IPS-18c (cell line): ENCODE measurements around the gene MERTK.
"Not testable (repeated sequence)": the region's sequence is repeated elsewhere in the genome, so short reads cannot be mapped to it uniquely, and the experiment has no call there.

Experiments used
- H3K4me3 ChIP-seq: 2 replicates; pipeline ENCODE4 v1.7.0; 2013; ENCODE audit warnings: low read depth, mild to moderate bottlenecking, low read length, moderate library complexity; ENCODE audit not compliant: insufficient read depth
- H3K9me3 ChIP-seq: one replicate; pipeline ENCODE4 v1.6.1; 2013; ENCODE audit warnings: mild to moderate bottlenecking, low read length, moderate library complexity; ENCODE audit not compliant: control insufficient read depth, insufficient read depth

MERTK gene

DNA sequence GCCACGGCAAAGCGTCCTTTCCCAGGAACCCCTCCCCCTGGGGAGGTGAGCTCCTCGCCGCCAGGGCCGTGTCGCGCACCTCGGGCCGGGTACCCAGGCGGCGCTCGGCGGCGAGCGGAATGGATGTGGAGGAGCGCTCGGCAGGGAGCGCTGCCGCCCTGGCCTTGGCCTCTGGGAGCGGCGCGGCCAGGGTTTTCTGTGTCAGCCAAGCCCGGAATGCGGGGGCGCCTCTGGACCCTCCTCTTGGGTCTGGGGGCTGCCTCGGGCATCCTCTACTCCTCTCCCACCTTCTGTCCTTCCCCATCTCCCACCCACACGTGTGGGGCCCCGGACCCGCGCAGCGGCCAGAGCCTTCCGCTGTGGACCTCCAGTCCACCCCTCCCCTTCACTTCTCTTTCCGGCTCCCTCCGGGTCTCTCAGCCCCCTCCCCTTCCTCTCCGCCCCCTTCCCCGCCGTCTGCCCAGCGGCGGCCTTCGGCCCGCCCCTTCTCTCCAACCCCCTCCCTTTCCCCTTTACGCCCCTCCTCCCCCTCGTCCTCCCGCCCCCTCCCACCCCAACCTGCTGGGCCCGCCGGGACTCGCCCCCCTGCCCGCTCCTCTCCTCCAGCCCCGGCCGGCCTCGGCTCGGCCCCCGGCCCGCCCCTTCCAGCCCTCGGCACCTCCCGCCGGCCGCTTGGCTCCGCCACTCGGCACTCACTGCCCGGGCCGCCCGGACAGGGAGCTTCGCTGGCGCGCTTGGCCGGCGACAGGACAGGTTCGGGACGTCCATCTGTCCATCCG is at the start of gene MERTK:
Gene MERTK (plus strand): TSS at position 684 of the 779 bp plus-strand sequence. CDS start 129 bp downstream, outside the sequence.
- no peaks in the 10 kb centered on the region for H3K9me3 ChIP-seq
- peak within 1 kb of the TSS; percentile 92 for H3K4me3 ChIP-seq

DNA sequence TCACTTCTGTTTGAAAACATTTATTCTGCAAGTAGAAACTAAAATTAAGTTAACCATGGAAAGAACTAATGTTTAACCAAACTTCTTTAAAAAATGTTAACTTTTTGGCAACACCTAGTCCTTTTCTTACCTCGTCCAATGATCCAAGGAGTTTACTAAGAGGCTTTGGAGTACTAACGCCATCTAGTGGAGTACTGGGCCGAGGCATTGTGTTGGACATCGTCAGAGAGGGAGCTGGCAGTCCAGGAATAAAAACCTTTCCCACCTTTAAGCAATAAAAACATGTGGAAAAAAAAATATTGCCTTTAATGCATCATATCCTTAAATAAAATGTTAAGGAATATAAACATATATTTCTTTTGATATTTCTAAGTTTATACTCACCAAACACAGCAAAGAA is 47.8 kb upstream of the MERTK start:
- not testable (repeated sequence) for H3K4me3 ChIP-seq, H3K9me3 ChIP-seq

DNA sequence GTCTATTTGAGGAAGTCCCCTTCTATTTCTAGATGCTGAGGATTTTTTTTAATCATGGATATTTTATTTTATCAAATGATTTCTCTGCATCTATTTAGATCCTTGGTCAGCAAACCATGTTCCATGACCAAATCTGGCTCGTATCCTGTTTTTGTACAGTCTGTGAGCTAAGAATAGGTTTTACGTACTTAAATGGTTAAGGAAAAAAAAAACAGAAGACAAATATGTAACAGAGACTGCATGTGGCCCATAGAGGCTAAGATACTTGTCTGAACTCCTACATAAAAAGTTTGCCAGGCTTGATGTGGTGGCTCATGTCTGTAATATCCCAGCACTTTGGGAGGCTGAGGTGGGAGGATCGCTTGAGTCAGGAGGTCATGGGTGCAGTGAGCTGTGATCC is 45.9 kb upstream of the MERTK start:
- H3K4me3 ChIP-seq, H3K9me3 ChIP-seq: not testable (repeated sequence)

DNA sequence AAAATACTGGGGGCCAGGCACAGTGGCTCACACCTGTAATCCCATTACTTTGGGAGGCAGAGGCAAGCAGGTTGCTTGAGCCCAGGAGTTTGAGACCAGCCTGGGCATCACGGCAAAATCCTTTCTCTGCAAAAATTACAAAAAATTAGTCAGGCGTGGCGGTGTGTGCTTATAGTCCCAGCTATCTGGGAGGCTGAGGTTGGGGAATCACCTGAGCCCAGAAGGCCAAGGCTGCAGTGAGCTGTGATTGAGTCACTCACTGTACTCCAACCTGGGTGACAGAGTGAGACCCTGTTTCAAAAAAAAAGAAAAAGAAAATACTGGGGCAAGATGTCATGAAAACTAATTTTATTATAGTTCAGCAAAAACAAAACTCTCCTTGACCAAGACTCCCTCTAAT is 38.4 kb upstream of the MERTK start:
- not testable (repeated sequence) for H3K9me3 ChIP-seq, H3K4me3 ChIP-seq

DNA sequence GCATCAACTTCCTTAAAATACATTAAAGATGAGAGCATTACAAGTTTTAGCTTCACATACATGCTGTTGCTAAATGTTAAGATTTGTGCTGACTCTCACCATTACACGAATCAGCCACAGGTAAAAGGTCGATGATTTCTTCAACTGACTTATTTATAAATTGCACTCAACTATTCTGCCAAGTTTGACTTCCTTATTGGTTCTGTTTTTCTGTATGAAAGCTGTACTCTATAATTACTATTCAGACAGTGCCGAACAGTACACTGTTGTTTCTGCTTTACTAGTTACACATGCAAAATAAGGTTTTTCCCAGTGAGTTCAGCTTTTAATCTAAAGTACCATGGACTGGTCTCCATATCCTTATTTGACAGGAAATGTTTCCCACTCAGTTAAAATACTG is 33.3 kb upstream of the MERTK start:
- H3K4me3 ChIP-seq, H3K9me3 ChIP-seq: not testable (repeated sequence)

DNA sequence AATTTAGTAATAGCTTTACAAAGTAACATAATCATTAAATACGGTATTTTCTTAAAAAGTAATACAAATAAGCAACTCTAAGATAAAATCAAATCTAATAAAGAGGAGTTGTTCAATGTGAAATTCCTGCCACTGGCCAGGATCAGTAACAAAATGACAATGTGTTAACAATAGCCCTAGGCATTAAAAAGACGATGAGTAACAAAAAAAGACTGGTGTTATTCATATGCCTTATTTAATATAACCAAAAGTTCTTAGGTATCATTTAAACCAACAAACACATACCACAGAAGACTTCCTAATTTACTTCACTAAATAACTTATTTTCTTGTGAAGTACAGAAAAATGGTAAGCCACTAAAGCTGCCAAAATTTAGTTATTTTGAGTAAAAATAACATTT is 25.6 kb upstream of the MERTK start:
- not testable (repeated sequence) for H3K9me3 ChIP-seq, H3K4me3 ChIP-seq

DNA sequence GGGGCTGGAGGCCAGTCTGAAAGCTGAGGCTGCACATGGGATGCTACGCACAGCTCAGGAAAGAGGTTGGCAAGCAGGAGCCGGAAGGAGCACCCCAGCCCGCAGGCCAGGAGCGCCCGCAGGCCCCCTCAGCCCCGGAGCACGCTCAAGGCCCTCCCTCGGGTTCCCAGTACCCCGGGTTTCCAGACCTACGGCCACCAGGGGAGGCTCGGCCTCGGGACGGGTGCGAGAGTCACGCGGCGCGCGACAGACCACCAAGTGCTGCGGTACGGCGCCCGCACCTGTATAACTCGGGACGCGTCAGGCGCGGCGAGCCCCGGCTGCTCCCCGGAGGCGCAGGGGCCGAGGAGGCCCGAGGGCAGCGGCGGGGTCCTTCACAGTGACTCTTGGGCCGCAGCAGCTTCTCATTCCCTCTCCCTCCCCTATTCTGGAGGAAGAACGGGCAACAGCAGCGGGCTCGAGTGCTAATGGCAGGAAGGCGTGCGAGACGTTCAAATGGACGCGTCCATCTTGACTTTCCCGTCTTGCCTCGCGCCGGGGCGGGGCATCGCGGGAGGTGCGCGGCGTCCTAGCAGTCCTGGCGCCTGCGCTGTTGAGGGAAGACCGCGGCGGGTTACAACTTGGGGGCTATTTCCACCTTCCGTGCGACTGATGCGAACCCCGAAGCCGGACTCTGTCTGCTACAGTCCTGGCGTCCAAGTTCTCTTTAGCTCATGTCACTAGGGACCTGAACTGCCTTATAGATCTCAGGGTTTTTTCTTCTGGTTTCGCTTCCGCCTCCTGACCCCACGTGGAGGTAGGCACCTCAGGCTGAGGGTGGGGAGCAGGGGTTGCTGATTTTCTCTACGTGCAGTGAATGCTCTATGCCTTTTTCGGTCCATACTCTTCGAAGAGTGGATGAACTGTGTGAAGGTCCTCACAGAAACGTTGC is 14.5 kb upstream of the MERTK start, which contains the start of gene ANAPC1:
Gene ANAPC1 (minus strand): TSS at position 533 of the 931 bp plus-strand sequence. CDS start 3,368 bp downstream, outside the sequence.
- H3K4me3 ChIP-seq, result peak within 1 kb of the TSS; percentile 95
- H3K9me3 ChIP-seq, result no peaks in the 10 kb centered on the region

DNA sequence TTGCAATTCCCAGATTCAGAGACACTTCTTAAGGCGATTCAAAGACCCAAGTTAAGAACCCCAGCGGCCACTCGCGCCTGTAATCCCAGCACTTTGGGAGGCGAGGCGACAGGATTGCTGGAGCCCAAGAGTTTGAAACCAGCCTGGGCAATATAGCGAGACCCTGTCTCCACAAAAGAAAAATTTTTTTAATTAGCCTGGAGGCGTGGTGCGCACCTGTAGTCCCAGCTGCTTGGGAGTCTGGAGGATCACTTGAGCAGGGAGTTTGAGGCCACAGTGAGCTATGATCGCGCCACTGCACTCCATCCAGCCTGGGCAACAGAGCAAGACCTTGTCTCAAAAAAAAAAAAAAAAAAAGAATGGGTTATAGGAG is 13.8 kb upstream of the MERTK start:
- peak overlapping the region; percentile 95 for H3K4me3 ChIP-seq
- no peaks in the 10 kb centered on the region for H3K9me3 ChIP-seq

DNA sequence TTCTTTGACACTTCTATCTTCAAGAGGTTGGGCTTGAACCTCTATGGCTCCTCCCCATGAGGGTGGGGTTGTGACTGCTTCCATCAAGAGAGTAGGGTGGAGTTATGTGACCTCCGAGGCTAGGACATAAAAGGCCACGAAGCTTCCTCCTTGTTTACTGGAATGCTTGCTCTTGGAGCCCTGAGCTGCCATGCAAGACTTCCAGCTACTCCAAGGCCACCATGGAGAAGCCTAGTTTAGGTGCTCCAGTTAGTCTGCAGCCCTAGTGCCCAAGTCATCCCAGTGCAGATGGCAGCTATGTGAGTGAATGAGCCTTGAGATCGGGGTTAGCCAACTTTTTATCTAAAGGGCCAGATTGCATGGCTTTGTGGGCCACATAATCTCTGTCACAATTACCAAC is 2.4 kb upstream of the MERTK start:
- no peaks in the 10 kb centered on the region for H3K9me3 ChIP-seq
- 0 out of 2 replicates have a peak overlapping the region, but pooled peaks have one; percentile 9 for H3K4me3 ChIP-seq

DNA sequence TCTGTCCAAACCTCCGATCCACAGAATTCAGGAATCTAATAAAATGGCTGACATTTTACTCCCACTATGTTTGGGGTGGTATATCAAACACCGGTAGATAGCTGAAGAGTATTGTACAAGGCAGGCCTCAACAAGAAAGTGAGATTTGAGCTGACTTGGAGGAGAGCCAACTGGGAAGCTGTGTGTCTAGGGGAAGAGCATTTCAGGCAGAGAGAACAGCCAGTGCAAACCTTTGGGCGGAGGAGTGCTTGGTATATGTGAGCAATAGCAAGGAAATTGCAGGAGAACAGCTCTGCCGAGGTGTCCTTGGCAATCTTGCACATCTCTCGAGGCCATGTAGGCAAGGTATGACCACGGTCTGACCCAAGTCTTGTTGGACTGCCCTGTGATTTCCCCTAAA is 1.8 kb upstream of the MERTK start:
- no peaks in the 10 kb centered on the region for H3K9me3 ChIP-seq

DNA sequence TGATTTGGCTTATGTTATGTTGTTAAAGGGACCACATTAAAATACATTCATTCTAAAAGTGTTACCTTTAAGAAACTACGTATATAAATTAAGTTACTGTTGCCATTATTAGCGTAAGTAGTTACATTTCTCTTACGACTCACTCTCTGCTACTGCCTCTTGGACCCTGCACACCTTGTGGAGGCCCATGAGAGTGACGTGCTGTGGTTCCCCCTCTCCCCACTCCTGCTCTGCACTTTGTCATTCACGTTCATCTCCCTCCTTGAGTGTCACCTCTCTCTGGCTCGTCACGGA is 830 bp upstream of the MERTK start:
- H3K9me3 ChIP-seq, result no peaks in the 10 kb centered on the region
- H3K4me3 ChIP-seq, result peak overlapping the region; percentile 72

More for the DNA sequence above, 1.8 kb upstream of the MERTK start:
- H3K4me3 ChIP-seq, result no peak overlapping the region

DNA sequence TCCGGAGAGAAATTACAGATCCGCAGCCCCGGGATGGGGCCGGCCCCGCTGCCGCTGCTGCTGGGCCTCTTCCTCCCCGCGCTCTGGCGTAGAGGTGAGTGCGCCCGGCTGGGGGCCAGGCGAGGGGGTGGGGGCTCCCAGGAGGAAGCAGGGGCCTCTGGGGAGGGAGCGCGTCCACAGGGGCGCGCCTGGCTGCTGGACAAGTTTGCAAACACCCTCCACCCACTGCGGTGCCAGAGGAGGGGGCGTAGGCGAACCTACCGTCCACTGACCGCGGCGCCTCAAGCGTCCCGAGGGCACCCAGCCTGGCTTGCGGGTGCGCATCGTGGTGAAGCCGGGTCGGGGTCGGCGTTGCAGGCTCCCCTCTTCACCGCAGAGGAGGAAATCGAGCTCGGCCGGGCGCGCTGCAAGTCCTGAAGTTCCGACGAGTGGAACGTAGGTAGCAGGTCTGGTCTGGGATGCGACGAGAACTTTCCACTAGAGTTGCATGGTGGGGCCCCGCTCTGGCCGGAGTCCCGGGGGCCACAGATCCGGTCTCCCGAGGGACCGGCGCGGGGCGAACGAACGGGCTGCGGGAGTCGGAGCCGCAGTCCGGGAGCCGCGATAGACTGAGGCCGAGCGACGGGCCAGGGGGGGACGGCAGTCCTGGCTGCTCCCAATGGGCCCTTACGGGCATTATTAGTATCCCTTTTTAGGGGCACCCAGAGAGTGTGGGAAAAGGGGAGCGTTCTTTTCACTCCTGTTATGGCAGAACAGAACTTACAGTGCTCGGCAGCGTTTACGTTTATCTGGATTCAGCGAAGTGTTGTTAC is 502 bp downstream of the MERTK start:
- peak overlapping the region; percentile 92 for H3K4me3 ChIP-seq
- H3K9me3 ChIP-seq, result no peaks in the 10 kb centered on the region

DNA sequence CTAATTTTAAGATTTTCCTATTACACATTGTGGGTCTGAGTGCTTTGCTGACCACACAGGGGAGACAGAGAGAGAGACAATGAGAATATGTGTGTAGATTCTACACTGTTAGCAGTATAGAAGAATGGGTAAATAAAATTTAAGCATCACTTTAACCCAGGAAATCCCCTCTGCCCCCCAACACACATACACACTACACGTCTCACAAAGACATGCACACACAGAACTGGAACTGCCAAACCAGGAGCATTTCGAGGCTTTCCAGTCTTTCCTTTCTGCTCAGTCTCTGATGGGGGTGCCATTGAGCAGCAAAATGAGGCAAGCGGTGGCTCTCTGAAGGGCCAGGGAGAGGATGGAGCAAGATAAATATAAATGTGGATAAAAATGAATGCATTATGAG is 2.5 kb downstream of the MERTK start:
- no peak overlapping the region for H3K4me3 ChIP-seq
- no peaks in the 10 kb centered on the region for H3K9me3 ChIP-seq

DNA sequence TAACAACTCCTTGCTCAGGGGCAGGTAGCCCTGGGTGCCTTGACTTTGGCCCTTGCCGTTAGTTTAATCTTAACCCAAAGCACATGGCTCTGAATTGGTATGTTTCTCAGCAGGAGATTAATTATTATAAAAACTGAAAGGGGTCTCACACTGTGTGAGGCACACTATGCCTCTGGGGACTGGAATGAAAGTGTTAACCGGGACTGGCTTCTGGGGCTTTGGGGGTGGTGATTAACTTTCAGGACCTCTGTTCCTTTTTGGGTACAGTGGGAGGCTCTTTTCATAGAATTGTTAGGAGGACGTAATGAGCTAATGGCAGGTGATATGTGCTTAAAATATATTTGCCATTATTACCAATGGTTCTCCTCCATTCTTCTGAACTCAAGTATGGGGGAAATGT is 5.1 kb downstream of the MERTK start:
- Histone ChIP-seq H3K9me3 (no peaks in the 10 kb centered on the region), H3K4me3 (no peak overlapping the region)

DNA sequence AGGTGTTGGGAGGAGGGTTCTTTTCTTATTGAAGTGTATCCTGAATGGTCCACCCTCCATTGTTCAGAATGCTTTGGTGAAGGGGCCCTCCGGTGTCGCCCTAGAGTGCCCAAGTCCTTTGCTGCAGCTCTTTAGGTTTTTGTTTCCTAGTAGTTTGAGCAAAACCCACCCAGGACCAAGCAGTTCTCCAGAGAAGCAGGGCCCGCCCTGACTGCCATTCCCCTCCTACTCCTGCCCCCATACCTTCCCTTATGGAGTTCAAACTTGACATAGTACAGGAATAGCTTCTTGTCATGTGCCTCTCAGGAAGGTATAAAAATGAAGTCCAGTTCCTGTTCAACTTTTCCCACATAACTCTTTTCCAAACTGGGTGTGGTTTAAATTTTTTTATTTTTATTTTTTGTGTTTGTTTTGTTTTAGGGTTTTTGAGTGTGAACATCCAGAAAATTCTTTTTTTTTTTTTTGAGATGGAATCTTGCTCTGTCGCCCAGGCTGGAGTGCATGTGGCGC is 5.6 kb downstream of the MERTK start:
- H3K4me3 ChIP-seq, result no peak overlapping the region
- no peaks in the 10 kb centered on the region for H3K9me3 ChIP-seq

DNA sequence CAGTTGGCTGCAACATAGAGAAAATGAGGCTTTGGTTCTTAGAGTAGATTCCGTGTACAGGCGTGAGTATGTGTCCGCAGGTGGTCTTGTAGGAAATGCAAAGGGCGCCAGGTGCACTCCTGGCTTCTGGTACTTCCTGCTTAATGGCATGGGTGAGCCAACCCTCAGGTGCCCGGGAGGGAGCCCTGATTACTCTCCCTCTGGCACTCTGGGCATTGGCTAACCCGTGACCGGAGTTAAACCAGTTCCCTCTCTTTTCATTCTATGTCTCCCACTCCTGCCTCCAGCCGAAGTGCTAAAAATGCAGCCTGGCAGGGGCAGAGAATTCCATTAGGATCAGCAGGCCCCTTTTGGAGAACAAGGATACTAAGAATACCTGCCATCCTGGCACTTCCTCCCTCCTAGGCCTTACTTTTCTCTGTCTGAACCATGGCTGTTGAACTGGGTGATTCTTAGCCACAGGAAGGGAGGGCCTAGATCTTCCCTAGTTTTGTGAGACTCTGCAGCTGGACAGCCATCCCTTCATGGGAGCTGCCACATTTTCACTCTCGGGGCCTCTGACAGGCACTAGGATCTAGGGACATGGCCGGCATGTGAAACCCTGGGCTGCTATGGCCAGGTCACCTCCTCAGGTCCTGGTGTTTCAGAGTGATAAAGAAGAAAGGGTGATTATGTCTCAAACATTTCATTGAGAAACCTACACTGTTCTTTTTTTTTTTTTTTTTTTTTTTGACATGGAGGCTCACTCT is 6.5 kb downstream of the MERTK start:
- H3K4me3 ChIP-seq, result no peak overlapping the region
- no peaks in the 10 kb centered on the region for H3K9me3 ChIP-seq

DNA sequence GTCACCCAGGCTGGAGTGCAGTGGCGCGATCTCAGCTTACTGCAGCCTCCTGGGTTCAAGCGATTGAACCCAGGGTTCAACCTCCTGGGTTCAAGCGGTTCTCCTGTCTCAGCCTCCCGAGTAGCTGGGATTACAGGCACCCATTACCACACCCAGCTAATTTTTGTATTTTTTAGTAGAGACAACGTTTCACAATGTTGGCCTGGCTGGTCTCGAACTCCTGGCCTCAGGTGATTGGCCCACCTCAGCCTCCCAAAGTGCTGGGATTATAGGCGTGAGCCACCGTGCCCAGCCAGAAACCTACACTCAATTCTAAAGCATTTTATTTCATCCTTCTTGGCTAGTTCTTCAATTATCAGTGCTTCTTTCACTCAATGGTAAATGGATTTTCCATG is 7.1 kb downstream of the MERTK start:
- not testable (repeated sequence) for H3K9me3 ChIP-seq, H3K4me3 ChIP-seq
